Endothelial cell (in vitro differentiated cells): ENCODE results near the gene RHOV. TPM values are rescaled to one million over a fixed set of nuclear protein-coding genes. Genes with fewer than 3 reads are reported as not detected.
A peak's percentile ranks its signal among the peaks of the same experiment; 100 is the strongest.

ENCODE experiments used
- DNase-seq: peaks from one replicate; pipeline ENCODE4 v3.0.0; 2021; ENCODE audit warnings: low spot score
- H3K27ac Mint-ChIP-seq: one replicate; pipeline ENCODE4 v1.8.0; 2021; ENCODE audit warnings: mixed read lengths, inconsistent platforms; ENCODE audit not compliant: unreplicated experiment
- H3K27me3 Mint-ChIP-seq: one replicate; pipeline ENCODE4 v1.8.0; 2021; ENCODE audit warnings: mild to moderate bottlenecking, moderate library complexity, mixed read lengths, inconsistent platforms; ENCODE audit not compliant: unreplicated experiment
- H3K36me3 Mint-ChIP-seq: one replicate; pipeline ENCODE4 v1.8.0; 2021; ENCODE audit warnings: mild to moderate bottlenecking, low read depth, mixed read lengths, inconsistent platforms; ENCODE audit not compliant: unreplicated experiment
- H3K4me1 Mint-ChIP-seq: one replicate; pipeline ENCODE4 v1.8.0; 2021; ENCODE audit warnings: mild to moderate bottlenecking, mixed read lengths, inconsistent platforms; ENCODE audit not compliant: unreplicated experiment
- H3K4me3 Mint-ChIP-seq: one replicate; pipeline ENCODE4 v1.8.0; 2021; ENCODE audit warnings: mild to moderate bottlenecking, mixed read lengths, inconsistent platforms; ENCODE audit not compliant: unreplicated experiment
- H3K9me3 Mint-ChIP-seq: one replicate; pipeline ENCODE4 v1.8.0; 2021; ENCODE audit warnings: mixed read lengths, inconsistent platforms; ENCODE audit not compliant: unreplicated experiment
- long read RNA-seq: library from polyadenylated mRNA; unstranded; transcript quantifications from one replicate; pipeline ENCODE4 v2.0.0, GENCODE V29; 2020; ENCODE audit not compliant: unreplicated experiment
- total RNA-seq: library from RNA; stranded (reverse); fragmentation: NEBNext Ultra II Directional; extraction: Animal tissue kit (Norgen Biotek cat#: 25700); gene quantifications from one replicate; pipeline ENCODE4 v1.2.1, GENCODE V29; 2021; ENCODE audit not compliant: unreplicated experiment
- TF ChIP-seq, protein P1 (sequence below): fragments of 200-600 bp; sonication (generic); IDR thresholded peaks from one replicate; pipeline ENCODE4 v1.5.0; 2021; ENCODE audit warnings: antibody characterized with exemption; ENCODE audit not compliant: unreplicated experiment

Gene RHOV, protein sequence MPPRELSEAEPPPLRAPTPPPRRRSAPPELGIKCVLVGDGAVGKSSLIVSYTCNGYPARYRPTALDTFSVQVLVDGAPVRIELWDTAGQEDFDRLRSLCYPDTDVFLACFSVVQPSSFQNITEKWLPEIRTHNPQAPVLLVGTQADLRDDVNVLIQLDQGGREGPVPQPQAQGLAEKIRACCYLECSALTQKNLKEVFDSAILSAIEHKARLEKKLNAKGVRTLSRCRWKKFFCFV
- 1.4 TPM for total RNA-seq
- long read RNA-seq, result 0 reads

DNA sequence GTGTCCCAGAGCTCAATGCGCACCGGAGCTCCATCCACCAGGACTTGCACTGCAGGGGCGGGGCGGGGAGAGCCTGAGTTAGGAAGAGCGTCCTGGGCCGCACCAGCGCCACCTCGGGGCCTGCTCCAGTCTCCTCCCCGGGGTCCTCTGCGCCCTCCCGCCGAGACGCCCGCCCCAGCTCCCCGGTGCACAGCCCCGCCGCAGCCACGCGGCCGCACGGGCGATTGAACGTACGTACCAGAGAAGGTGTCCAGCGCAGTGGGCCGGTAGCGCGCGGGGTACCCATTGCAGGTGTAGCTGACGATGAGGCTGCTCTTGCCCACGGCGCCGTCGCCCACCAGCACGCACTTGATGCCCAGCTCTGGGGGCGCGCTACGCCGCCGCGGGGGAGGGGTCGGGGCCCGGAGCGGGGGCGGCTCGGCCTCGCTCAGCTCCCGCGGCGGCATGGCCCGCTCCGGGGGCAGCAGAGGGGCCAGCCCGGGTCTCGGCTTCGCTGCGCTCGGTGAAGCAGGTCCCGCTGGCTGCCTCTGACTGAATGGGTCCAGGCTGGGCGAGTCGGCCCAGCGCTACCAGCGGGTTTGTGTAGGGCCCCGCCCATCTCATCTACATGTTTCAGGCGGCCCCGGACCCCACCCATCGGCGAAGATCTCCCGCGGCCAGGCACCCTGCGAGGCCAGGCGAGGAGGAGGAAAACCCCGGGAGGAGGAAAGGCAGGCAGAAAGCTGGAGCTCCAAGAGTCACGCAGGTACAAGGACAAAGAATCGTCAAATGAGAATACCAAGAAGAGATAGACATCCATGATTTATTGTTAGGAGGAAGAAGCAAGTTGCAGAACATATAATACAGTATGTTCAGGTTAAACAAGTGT lies at the start of gene RHOV:
Gene RHOV (minus strand): TSS at position 541 of the 868 bp plus-strand sequence. CDS start 95 bp downstream, at position 446.
- TF ChIP-seq, protein P1, sequence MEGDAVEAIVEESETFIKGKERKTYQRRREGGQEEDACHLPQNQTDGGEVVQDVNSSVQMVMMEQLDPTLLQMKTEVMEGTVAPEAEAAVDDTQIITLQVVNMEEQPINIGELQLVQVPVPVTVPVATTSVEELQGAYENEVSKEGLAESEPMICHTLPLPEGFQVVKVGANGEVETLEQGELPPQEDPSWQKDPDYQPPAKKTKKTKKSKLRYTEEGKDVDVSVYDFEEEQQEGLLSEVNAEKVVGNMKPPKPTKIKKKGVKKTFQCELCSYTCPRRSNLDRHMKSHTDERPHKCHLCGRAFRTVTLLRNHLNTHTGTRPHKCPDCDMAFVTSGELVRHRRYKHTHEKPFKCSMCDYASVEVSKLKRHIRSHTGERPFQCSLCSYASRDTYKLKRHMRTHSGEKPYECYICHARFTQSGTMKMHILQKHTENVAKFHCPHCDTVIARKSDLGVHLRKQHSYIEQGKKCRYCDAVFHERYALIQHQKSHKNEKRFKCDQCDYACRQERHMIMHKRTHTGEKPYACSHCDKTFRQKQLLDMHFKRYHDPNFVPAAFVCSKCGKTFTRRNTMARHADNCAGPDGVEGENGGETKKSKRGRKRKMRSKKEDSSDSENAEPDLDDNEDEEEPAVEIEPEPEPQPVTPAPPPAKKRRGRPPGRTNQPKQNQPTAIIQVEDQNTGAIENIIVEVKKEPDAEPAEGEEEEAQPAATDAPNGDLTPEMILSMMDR, result no peak
- Mint-ChIP-seq H3K27ac (no peak within 1 kb of the TSS), H3K4me3 (peak within 1 kb of the TSS; percentile 69), H3K36me3 (no peaks in the 10 kb centered on the region), H3K4me1 (peaks cover 2% of the 10 kb centered on the region), H3K9me3 (no peaks in the 10 kb centered on the region), H3K27me3 (peaks cover 9% of the 10 kb centered on the region)
- peak; percentile 61 for DNase-seq

DNA sequence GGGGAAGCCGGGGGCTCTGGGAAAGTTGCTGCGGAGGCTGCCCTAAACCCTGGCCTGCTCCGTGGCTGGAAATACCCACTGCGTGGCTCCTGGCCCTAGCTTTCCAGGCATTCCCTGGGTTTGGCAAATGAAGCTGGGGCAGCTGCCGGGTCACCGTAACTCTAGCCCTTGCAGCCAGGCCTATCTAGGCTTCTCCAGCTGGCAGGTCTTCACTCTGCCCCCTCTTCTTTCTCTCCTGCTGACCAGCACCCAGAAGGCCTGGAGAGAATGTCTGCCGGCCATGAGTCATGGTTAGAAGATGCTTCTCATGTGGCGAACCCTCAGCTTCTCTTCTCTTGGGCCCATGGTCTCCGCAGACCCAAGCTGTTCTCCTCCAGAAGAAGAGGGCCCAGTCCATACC lies 49.5 kb upstream of the RHOV start:
- Mint-ChIP-seq H3K27ac (no peak overlapping the region), H3K27me3 (peaks cover 24% of the 10 kb centered on the region), H3K9me3 (no peaks in the 10 kb centered on the region), H3K4me1 (peaks cover 61% of the 10 kb centered on the region), H3K4me3 (no peak overlapping the region), H3K36me3 (peaks cover 22% of the 10 kb centered on the region)
- TF ChIP-seq, protein P1, result no peak
- DNase-seq, result no peak

DNA sequence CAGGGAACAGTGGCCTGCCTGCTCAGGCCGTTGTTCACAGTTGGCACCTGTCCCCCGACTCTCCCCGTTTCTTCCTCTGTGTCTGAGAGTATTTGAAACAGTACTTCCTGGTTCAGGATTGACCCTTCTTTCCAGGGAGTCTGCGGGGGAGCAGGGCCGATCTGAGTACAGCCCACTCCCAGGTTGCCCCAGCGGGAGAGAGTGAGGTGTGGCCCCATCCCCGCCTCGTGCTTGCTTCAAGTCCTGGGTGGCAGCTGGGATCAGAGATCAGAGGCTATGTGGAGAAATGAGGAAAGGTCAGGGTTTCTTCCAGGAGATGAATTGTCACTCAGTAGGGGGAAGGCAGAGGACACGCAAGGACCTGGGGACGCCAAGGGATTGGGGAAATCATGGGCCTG lies 48.6 kb upstream of the RHOV start:
- H3K9me3 Mint-ChIP-seq, result no peaks in the 10 kb centered on the region
- H3K36me3 Mint-ChIP-seq, result peaks cover 22% of the 10 kb centered on the region
- H3K27ac Mint-ChIP-seq, result peak overlapping the region; percentile 78
- peaks cover 26% of the 10 kb centered on the region for H3K27me3 Mint-ChIP-seq
- H3K4me3 Mint-ChIP-seq, result peak overlapping the region; percentile 67
- peaks cover 68% of the 10 kb centered on the region for H3K4me1 Mint-ChIP-seq
- DNase-seq, result no peak
- TF ChIP-seq, protein P1, result no peak

DNA sequence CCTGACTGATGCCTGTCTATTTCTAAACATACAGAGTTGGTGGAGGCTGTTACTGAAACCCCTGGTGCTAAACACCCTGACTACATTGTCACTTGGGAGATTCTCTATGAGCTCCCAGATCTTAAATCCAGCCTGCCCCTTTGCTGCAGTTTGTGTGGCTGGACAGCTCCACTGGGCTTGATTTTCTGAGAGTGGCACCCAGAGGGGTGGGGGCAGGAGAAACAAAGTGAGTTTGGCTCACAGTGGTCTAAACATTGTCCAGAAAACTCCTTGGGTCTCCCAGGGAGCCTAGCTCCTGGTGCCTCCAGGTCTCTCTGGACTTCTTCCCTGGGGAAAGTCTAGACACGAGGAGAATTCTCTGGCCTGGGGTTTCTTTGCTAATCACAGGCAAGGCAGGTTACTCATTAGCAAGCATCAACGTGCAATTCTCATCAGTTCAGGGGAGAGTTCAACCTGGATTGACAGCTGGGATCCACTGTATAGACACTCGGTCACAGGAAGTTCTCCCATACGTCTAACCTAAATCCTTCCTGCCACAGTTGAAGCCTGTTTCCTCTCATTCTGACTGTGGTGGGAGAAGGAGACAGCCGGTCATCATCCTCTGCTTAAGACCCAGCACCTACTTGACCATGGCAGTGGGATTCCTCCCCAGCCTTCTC lies 48.0 kb upstream of the RHOV start:
- no peak for DNase-seq
- Mint-ChIP-seq H3K4me3 (peak overlapping the region; percentile 67), H3K27ac (peak overlapping the region; percentile 78), H3K36me3 (peaks cover 19% of the 10 kb centered on the region), H3K9me3 (no peaks in the 10 kb centered on the region), H3K27me3 (peaks cover 24% of the 10 kb centered on the region), H3K4me1 (peaks cover 71% of the 10 kb centered on the region)
- TF ChIP-seq, protein P1, result no peak
